ENCODE data around the gene SH2D3C.

Gene SH2D3C

GRCh38 chr9:127715470-127716337, 62.8 kb downstream of the SH2D3C start, which contains the start of the genes PTRH1 and TTC16:
Gene PTRH1 (minus strand): TSS chr9:127715663. CDS start chr9:127715639, 24 bp downstream.
Gene TTC16 (plus strand): TSS chr9:127716079. CDS start chr9:127716146, 67 bp downstream.
- peak; percentile 96 to 97 for DNase-seq

- no peak for DNase-seq
Measured at GRCh38 chr9:127714951-127715469, 63.5 kb downstream of the SH2D3C start.

GRCh38 chr9:127714020-127714750, 64.3 kb downstream of the SH2D3C start:
- no peak for DNase-seq

GRCh38 chr9:127712867-127713266, 65.6 kb downstream of the SH2D3C start:
- DNase-seq: no peak

GRCh38 chr9:127712371-127712770, 66.1 kb downstream of the SH2D3C start:
- DNase-seq: no peak

- DNase-seq: no peak
Measured at GRCh38 chr9:127711831-127712274, 66.6 kb downstream of the SH2D3C start.

- no peak for DNase-seq
Measured at GRCh38 chr9:127711226-127711701, 67.2 kb downstream of the SH2D3C start.

GRCh38 chr9:127710204-127710783, 68.2 kb downstream of the SH2D3C start:
- DNase-seq: no peak

- DNase-seq: no peak
Measured at GRCh38 chr9:127708952-127709587, 69.4 kb downstream of the SH2D3C start.

- peak; percentile 13 to 33 for DNase-seq
Measured at GRCh38 chr9:127707766-127708165, 70.7 kb downstream of the SH2D3C start.

- DNase-seq: no peak
Measured at GRCh38 chr9:127706836-127707241, 71.6 kb downstream of the SH2D3C start, which contains the start of gene CFAP157. Gene CFAP157 (plus strand): TSS chr9:127706988. CDS start chr9:127707032, 44 bp downstream.

- no peak for DNase-seq
Measured at GRCh38 chr9:127705577-127706379, 72.7 kb downstream of the SH2D3C start.

GRCh38 chr9:127703289-127703946, 75.0 kb downstream of the SH2D3C start:
- DNase-seq: no peak

- no peak for DNase-seq
Measured at GRCh38 chr9:127700594-127701255, 77.7 kb downstream of the SH2D3C start.

- DNase-seq: no peak
Measured at GRCh38 chr9:127700140-127700539, 78.3 kb downstream of the SH2D3C start.

- peak; percentile 81 for DNase-seq
Measured at GRCh38 chr9:127698985-127699670, 79.3 kb downstream of the SH2D3C start.

- DNase-seq: no peak
Measured at GRCh38 chr9:127698386-127698785, 80.1 kb downstream of the SH2D3C start.

GRCh38 chr9:127697575-127697974, 80.9 kb downstream of the SH2D3C start:
- DNase-seq: no peak

- no peak for DNase-seq
Measured at GRCh38 chr9:127694890-127695720, 83.4 kb downstream of the SH2D3C start.
